Vagina (tissue), 2 donors: Measurements from ENCODE around the gene ADARB1.

ENCODE experiments used
- CTCF ChIP-seq, 3 experiments: fragments of 450-650 bp in 2 of 3; fragments of 200-600 bp in 1 of 3; sonication (generic) in 1 of 3; IDR thresholded peaks; one replicate each; pipeline ENCODE4 v1.5.1; 2017 to 2019; ENCODE audit warnings: antibody characterized with exemption in 3 of 3, mild to moderate bottlenecking in 2 of 3, moderate library complexity in 2 of 3
- POLR2A ChIP-seq, 2 donors: fragments of 450-650 bp; IDR thresholded peaks; one replicate each; pipeline ENCODE4 v1.6.1; 2017; ENCODE audit warnings: antibody characterized with exemption in 2 of 2, mild to moderate bottlenecking in 2 of 2, moderate library complexity in 2 of 2
- POLR2AphosphoS5 ChIP-seq, 2 donors: sonication (generic); formaldehyde crosslinking; IDR thresholded peaks; one replicate each; pipeline ENCODE4 v1.9.0; 2017; ENCODE audit warnings: antibody characterized with exemption in 2 of 2, mild to moderate bottlenecking in 2 of 2, low read depth in 1 of 2; ENCODE audit not compliant: insufficient read depth in 1 of 2

GRCh38 chr21:45071078-45071873 lies 3.1 kb upstream of the ADARB1 start:
- TF ChIP-seq CTCF (IDR thresholded peaks at IDR 0.05): no peak
- no peak for TF ChIP-seq POLR2A (IDR thresholded peaks at IDR 0.05)
- no peak for TF ChIP-seq POLR2AphosphoS5 (IDR thresholded peaks at IDR 0.05; ENCODE audit: insufficient read depth in 1 of 2, low read depth in 1 of 2)
